Stimulated activated CD4-positive, alpha-beta T cell treated with anti-CD3 and anti-CD28 coated beads, Interleukin-1b, Interleukin-23, amount 100 ng/mL, for 24 hours (primary cell): Measurements from ENCODE around the gene PPM1N.

Experiments
- DNase-seq, 4 experiments: peaks; one replicate each; pipeline ENCODE4 v3.0.0-alpha.2; 2020; ENCODE audit warnings: low read depth in 4 of 4, low spot score in 1 of 4

PPM1N gene

GRCh38 chr19:45528149-45528743 is 30.0 kb downstream of the PPM1N start:
- DNase-seq = no peak

DNA sequence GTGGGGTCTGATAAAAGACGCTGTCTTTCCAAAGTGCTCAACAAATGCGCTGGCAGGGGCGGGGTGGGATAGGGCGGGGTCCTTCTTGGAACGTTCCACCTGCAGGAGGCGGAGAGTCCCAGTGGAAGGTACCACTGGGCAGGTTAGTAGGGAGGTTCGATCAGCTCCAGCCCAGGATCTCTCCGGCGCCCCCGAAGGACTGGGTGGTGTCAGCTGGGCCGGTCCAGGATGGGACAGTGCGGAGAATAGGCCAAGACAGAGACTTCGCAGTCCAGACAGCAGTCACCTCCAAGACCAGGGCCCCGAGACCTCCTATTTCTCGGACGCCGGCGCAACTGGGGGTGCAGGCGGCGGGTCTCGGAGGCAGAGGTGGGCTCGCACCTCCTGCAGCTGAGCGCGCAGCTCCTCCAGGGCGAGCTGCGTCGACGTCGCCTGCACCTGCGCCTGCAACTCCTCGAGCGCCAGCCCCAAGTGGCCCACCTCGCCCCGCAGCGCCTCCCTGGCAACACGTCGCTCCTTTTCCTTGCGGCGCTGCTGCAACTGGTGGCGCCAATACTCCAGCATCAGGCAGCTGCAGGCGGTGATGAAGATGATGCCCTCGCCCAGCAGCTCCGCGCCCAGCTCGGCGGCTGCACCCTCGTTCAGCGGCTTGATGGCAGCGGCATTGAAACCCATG is 30.6 kb downstream of the PPM1N start:
- DNase-seq = no peak

- DNase-seq = no peak
These were observed 31.2 kb downstream of the PPM1N start for GRCh38 chr19:45529420-45529785.

GRCh38 chr19:45531349-45531748 is 33.1 kb downstream of the PPM1N start:
- DNase-seq = no peak

GRCh38 chr19:45539459-45539858 is 41.2 kb downstream of the PPM1N start:
- no peak for DNase-seq

GRCh38 chr19:45542234-45542668 is 44.0 kb downstream of the PPM1N start:
- DNase-seq = no peak

- DNase-seq = no peak
These were observed 49.0 kb downstream of the PPM1N start for GRCh38 chr19:45547211-45547770.

DNA sequence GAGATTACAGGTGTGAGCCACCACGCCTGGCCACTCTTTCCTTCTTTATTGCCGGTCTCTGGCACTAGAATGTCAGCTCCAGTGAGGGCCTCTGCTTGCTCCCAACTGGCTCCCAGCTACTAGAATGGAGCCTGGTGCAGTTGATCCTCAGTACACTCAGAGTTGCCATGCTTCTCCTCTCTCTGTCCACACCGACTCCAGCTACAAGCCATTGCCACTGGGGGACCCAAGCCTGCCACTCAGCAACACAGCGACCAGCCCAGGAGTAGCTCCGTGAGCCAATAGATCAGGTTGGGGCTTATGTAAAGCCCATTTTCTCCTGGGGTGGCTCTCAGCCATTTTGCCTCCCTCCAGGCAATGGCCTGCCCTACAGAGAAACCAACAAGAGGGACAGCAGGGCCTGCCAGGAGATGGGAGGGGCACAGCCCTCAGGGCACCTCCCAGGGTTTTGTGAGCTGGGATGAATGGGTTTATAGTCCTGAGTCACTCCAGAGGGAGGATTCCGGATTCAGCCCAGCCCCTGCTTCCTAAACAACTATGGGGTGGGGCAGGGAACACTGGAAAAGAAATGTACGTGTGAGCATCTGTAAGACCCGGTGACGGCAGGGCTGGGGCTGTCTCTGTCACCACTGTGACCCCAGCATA is 49.8 kb downstream of the PPM1N start:
- DNase-seq = no peak
